ENCODE measurements around the gene INSR.
"Not testable (repeated sequence)": the region's sequence is repeated elsewhere in the genome, so short reads cannot be mapped to it uniquely, and the experiment has no call there.

The INSR gene

GRCh38 chr19:7293762-7294557 is at the start of gene INSR:
Gene INSR, minus strand, starts transcription at chr19:7294414. Its CDS starts 523 bp downstream, at chr19:7293891.
- peak; percentile 89 for DNase-seq (ENCODE audit: low read depth, low spot score)

GRCh38 chr19:7342143-7342542 is 47.9 kb upstream of the INSR start:
- no peak for DNase-seq (ENCODE audit: low read depth, low spot score)

DNA sequence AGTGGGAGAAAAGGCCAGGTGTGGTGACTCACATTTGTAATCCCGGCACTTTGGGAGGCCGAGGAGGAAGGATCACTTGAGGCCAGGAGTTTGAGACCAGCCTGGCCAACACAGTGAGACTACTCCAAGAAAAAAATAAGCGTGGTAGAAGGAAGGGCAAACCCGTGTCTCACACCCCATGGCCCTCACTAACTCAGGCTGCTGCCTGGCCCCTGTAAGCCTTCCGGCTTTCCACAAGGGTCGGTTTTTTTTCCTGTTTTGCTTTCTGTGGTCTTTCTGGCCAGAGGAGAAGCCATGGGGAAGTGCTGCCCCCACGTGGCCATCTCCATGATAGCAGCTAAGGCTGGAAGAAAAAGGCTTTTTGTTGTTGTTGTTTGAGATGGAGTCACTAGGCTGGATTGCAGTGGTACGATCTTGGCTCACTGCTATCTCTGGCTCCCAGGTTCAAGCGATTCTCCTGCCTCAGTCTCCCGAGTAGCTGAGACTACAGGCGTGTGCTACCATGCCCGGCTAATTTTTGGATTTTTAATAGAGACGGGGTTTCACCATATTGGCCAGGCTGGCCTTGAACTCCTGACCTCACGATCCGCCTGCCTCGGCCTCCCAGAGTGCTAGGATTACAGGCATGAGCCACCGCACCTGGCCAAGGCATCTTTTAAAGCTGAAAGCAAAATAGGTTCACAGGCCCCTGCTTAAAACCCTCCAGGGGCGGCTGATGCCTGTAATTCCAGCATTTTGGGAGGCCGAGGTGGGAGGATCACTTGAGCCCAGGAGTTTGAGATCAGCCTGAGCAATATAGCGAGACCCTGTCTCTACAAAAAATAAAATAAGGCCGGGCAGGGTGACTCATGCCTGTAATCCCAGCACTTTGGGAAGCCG is 47.0 kb upstream of the INSR start:
- DNase-seq (ENCODE audit: low read depth, low spot score), result peak; percentile 95

- DNase-seq (ENCODE audit: low read depth, low spot score), result no peak
Observed at GRCh38 chr19:7337380-7338194, 43.4 kb upstream of the INSR start.

DNA sequence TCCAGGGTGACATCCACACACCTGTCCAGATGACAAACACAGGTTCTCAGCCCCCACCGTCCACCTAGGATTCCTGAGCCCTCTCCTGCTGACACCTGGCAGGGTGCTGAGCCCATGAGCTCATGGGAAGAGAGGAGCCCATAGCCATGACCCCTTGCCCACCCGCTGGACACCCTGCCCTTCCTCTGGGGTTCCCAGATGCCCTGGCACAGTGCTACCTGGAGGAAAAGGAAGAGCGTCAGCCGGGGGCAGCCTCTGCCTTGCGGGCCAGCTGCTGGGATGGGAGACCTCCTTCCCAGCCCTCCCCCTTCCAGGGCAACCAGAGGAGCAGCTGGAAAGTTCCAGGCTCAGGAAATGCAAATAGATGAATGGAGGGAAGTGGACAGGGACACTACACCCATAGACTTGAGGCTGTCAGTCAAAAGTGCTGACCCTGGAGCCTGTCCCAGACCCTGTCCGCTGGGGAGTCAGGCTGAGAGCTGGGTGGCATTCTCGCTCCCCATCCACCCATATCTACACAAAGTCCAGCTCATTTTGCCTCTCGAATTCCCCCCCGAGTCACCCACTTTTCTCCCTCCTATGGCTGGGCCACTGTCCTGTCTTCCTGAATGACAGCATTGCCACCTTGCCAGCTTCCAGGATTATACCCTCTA is 42.2 kb upstream of the INSR start:
- no peak for DNase-seq (ENCODE audit: low read depth, low spot score)

DNA sequence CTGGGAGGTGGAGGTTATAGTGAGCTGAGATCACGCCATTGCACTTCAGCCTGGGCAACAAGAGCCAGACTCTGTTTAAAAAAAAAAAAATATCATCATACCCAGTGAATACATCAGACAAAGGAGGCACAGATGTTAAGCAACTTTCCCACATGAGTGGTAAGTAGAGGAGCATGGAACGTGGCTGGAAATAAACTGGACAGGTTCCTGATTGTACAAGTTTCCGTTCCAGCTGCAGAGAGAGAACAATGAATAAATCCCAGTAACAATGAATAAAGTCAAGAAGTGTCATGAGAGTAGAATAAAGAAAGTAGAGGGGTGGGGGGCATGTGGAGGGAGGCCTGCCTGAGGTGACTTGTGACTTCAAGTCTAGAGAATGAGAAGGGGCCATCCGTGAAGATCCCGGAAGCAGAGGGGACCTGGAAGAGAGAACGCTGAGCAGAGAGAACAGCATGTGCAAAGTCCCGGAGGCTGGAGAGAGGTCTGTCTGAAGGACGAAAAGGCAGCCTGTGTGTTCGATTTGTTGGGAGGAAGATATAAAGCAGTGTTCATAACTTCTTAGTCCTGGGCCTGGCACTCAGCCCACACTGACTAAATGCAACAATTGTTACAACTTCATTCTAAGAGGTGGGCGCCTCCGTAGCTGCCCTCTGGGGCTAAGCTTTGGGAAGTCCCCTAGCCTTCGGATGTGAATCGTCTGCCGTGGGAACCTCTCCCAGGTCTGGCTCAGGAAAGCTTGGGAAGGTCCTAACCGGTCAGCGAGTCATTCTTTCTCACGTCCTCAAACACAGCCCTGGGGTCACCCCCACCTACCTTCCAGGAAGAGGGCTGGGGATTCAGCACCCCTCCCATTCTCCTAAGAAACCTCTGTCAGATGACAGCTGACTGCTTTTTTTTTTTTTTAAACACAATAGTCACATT is 39.2 kb upstream of the INSR start:
- DNase-seq (ENCODE audit: low read depth, low spot score), result no peak

- DNase-seq (ENCODE audit: low read depth, low spot score), result no peak
Observed at GRCh38 chr19:7331446-7331845, 37.2 kb upstream of the INSR start.

DNA sequence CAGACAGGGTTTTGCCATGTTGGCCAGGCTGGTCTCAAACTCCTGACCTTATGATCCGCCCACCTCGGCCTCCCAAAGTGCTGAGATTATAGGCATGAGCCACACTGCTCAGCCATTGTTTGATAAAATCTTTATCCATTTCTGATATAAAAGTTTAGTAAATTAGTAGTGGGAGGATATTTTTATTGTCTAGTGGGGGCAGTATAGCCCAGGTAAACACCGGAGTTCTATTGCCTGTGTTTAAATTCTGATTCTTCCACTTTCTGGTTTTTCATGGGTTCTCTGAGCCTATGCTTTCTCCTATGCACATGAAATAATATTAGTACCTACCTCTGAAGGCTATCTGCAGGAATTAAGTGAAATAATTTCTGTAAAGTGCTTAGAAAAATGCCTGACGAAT is 34.4 kb upstream of the INSR start:
- DNase-seq (ENCODE audit: low read depth, low spot score), result no peak

GRCh38 chr19:7327802-7328201 is 33.6 kb upstream of the INSR start:
- DNase-seq (ENCODE audit: low read depth, low spot score), result no peak

- DNase-seq (ENCODE audit: low read depth, low spot score), result peak; percentile 79
Observed at GRCh38 chr19:7326105-7326877, 32.1 kb upstream of the INSR start.

DNA sequence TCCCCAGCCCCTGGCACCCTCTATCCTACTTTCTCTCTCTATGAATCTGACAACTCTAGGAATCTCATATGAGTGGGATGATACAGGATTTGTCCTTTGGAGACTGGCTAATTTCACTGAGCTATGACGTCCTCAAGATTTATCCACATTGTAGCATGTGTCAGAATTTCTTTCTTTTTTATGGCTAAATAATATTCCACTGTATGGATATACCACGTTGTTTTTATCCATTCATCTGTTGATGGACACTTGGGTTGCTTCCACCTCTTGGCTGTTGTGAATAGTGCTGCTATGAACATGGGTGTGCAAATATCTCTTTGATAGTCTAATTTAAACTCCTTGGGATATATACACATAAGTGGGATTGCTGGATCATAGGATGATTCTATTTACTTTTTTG is 24.0 kb upstream of the INSR start:
- DNase-seq (ENCODE audit: low read depth, low spot score), result no peak

GRCh38 chr19:7312816-7313215 is 18.6 kb upstream of the INSR start:
- DNase-seq (ENCODE audit: low read depth, low spot score), result no peak

- DNase-seq (ENCODE audit: low read depth, low spot score), result no peak
Observed at GRCh38 chr19:7311911-7312310, 17.7 kb upstream of the INSR start.

- not testable (repeated sequence) for DNase-seq (ENCODE audit: low read depth, low spot score)
Observed at GRCh38 chr19:7308327-7308726, 14.1 kb upstream of the INSR start.

DNA sequence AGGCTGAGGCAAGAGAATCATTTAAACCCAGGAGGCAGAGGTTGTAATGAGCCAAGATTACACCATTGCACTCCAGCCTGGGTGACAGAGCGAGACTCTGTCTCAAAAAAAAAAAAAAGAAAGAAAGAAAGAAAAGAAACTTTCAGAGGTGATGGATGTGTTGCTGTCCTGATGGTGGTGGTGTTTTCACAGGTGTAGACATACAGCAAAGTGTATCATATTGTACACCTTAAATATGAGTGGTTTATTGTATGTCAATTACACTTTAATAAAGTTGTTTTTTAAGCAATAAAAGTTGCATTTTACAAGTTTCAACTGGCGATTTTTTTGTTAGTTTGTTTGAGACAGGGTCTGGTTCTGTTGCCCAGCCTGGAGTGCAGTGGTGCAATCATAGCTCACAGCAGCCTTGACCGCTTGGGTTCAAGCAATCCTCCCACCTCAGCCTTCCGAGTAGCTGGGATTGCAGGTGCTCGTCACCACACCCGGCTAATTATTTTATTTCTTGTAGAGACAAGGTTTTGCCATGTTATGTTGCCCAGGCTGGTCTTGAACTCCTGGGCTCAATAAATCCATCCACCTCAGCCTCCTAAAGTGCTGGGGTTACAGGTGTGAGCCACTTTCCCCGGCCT is 13.5 kb upstream of the INSR start:
- DNase-seq (ENCODE audit: low read depth, low spot score), result no peak

GRCh38 chr19:7304200-7304599 is 10.0 kb upstream of the INSR start:
- no peak for DNase-seq (ENCODE audit: low read depth, low spot score)

GRCh38 chr19:7303470-7303869 is 9.3 kb upstream of the INSR start:
- no peak for DNase-seq (ENCODE audit: low read depth, low spot score)

GRCh38 chr19:7301525-7301924 is 7.3 kb upstream of the INSR start:
- DNase-seq (ENCODE audit: low read depth, low spot score), result no peak

GRCh38 chr19:7297742-7298141 is 3.5 kb upstream of the INSR start:
- DNase-seq (ENCODE audit: low read depth, low spot score), result no peak

Data from ELF-1 (cell line).